PC-3 (cell line): ENCODE results near the gene SIGLEC15.
"Not testable (repeated sequence)": the region's sequence is repeated elsewhere in the genome, so short reads cannot be mapped to it uniquely, and the experiment has no call there.

ENCODE experiments used
- CTCF ChIP-seq: fragments of 300-600 bp; sonication (generic); conservative IDR thresholded peaks from 2 replicates; pipeline ENCODE4 v1.5.1; 2017; ENCODE audit warnings: antibody characterized with exemption, low read depth, mild to moderate bottlenecking, low read length
- EZH2phosphoT487 ChIP-seq: fragments of 300-600 bp; sonication (generic); IDR thresholded peaks from 2 replicates; pipeline ENCODE4 v1.6.1; 2018; ENCODE audit warnings: mild to moderate bottlenecking, antibody characterized with exemption, low read length, borderline replicate concordance

- TF ChIP-seq CTCF, EZH2phosphoT487: not testable (repeated sequence)
Observed at GRCh38 chr18:45814733-45815132, 10.7 kb upstream of the SIGLEC15 start.
